CD8-positive, alpha-beta memory T cell (primary cell): ENCODE measurements around the gene HIGD1A. TPM values are rescaled to one million over a fixed set of nuclear protein-coding genes. Genes with fewer than 3 reads are reported as not detected.
A peak's percentile ranks its signal among the peaks of the same experiment; 100 is the strongest.
"Not testable (repeated sequence)": the region's sequence is repeated elsewhere in the genome, so short reads cannot be mapped to it uniquely, and the experiment has no call there.

ENCODE experiments used
- CTCF ChIA-PET: fragments of 350-600 bp; sonication (Branson Sonifier 250); formaldehyde crosslinking; loops from one replicate; lab custom pipeline; 2021; ENCODE audit warnings: antibody characterized with exemption; lab: Charles Lee
- POLR2A ChIA-PET: fragments of 350-600 bp; sonication (Branson Sonifier 250); formaldehyde crosslinking; loops from one replicate; lab custom pipeline; 2021; ENCODE audit warnings: antibody characterized with exemption; lab: Charles Lee
- DNase-seq, 5 donors: peaks; one replicate each; pipeline versions ENCODE4 v3.0.0 to v3.0.0-alpha.2; 2020 to 2022; ENCODE audit warnings: mixed read lengths in 1 of 5
- H3K27ac ChIP-seq: one replicate; pipeline ENCODE4 v1.7.0; 2013; ENCODE audit warnings: low read depth, mild to moderate bottlenecking, low read length, moderate library complexity
- H3K27me3 ChIP-seq: 2 replicates; pipeline ENCODE4 v1.7.0; 2013; ENCODE audit warnings: low read length, mild to moderate bottlenecking; ENCODE audit not compliant: insufficient read depth, poor library complexity, severe bottlenecking
- H3K36me3 ChIP-seq: 2 replicates; pipeline ENCODE4 v1.7.0; 2013; ENCODE audit warnings: mild to moderate bottlenecking, low read length, moderate library complexity; ENCODE audit not compliant: insufficient read depth
- H3K4me1 ChIP-seq: 2 replicates; pipeline ENCODE4 v1.7.0; 2013; ENCODE audit warnings: mild to moderate bottlenecking, low read length, moderate library complexity; ENCODE audit not compliant: insufficient read depth
- H3K4me3 ChIP-seq: 2 replicates; pipeline ENCODE4 v1.7.0; 2013; ENCODE audit warnings: mild to moderate bottlenecking, low read length
- H3K9me3 ChIP-seq: 2 replicates; pipeline ENCODE4 v1.7.0; 2013; ENCODE audit warnings: mild to moderate bottlenecking, low read length
- H3K27ac Mint-ChIP-seq, 8 donors: one replicate each; pipeline ENCODE4 v1.8.0; 2020 to 2021; ENCODE audit warnings: mixed read lengths in 8 of 8, mild to moderate bottlenecking in 6 of 8, inconsistent platforms in 3 of 8, moderate library complexity in 3 of 8
- H3K27me3 Mint-ChIP-seq, 2 donors: one replicate each; pipeline ENCODE4 v1.8.0; 2020 to 2021; ENCODE audit warnings: mixed read lengths in 2 of 2, mild to moderate bottlenecking in 1 of 2, moderate library complexity in 1 of 2
- H3K36me3 Mint-ChIP-seq, 3 donors: one replicate each; pipeline ENCODE4 v1.8.0; 2020 to 2021; ENCODE audit warnings: mixed read lengths in 3 of 3, inconsistent platforms in 1 of 3, mild to moderate bottlenecking in 1 of 3
- H3K4me1 Mint-ChIP-seq, 3 donors: one replicate each; pipeline ENCODE4 v1.8.0; 2020 to 2021; ENCODE audit warnings: mixed read lengths in 3 of 3, inconsistent platforms in 1 of 3, mild to moderate bottlenecking in 1 of 3
- H3K4me3 Mint-ChIP-seq, 7 donors: one replicate each; pipeline ENCODE4 v1.8.0; 2020 to 2021; ENCODE audit warnings: mixed read lengths in 7 of 7, mild to moderate bottlenecking in 6 of 7, moderate library complexity in 4 of 7, inconsistent platforms in 2 of 7
- H3K9me3 Mint-ChIP-seq, 5 donors: one replicate each; pipeline ENCODE4 v1.8.0; 2020 to 2022; ENCODE audit warnings: mixed read lengths in 5 of 5, mild to moderate bottlenecking in 3 of 5, moderate library complexity in 2 of 5, inconsistent platforms in 1 of 5
- polyA plus RNA-seq: library from polyadenylated mRNA; unstranded; fragments of 300-500 nt; fragmentation: Illumina TruSeq; gene quantifications from one replicate; pipeline ENCODE4 v1.2.3, GENCODE V29; 2021
- total RNA-seq, 2 experiments: library from RNA; stranded (reverse); gene quantifications; one replicate each; pipeline ENCODE4 v1.2.3, GENCODE V29; 2021

HIGD1A gene
- total and polyA plus RNA-seq, 3 experiments from 2014 or later, result 89.3 to 101 (median 93.2) TPM

- H3K36me3 Mint-ChIP-seq, result no peaks in the 10 kb centered on the region
- no peak overlapping the region for H3K4me3 Mint-ChIP-seq
- Histone ChIP-seq H3K4me1 (no peaks in the 10 kb centered on the region), H3K27me3 (no peaks in the 10 kb centered on the region), H3K27ac (no peak overlapping the region), H3K36me3 (no peaks in the 10 kb centered on the region), H3K9me3 (no peaks in the 10 kb centered on the region), H3K4me3 (no peak overlapping the region)
- H3K27me3 Mint-ChIP-seq, result peaks cover 4 to 6% of the 10 kb centered on the region in 2 donors
- H3K27ac Mint-ChIP-seq, result no peak overlapping the region
- CTCF ChIA-PET, result no interaction called here
- POLR2A ChIA-PET, result no interaction called here
- H3K9me3 Mint-ChIP-seq, result no peaks in the 10 kb centered on the region
- no peak for DNase-seq
- no peaks in the 10 kb centered on the region for H3K4me1 Mint-ChIP-seq
These were observed 10.0 kb upstream of the HIGD1A start for GRCh38 chr3:42814246-42814645.

- H3K36me3 Mint-ChIP-seq, H3K27ac Mint-ChIP-seq, H3K4me3 ChIP-seq, POLR2A ChIA-PET, H3K4me3 Mint-ChIP-seq, H3K4me1 ChIP-seq, H3K9me3 Mint-ChIP-seq, H3K4me1 Mint-ChIP-seq, H3K27me3 ChIP-seq, H3K9me3 ChIP-seq, H3K36me3 ChIP-seq, CTCF ChIA-PET, H3K27ac ChIP-seq, DNase-seq: not testable (repeated sequence)
- peaks cover 4 to 15% of the 10 kb centered on the region in 2 donors for H3K27me3 Mint-ChIP-seq
These were observed 7.0 kb upstream of the HIGD1A start for GRCh38 chr3:42811118-42811883.

GRCh38 chr3:42810706-42811105 lies 6.4 kb upstream of the HIGD1A start:
- H3K9me3 ChIP-seq, H3K36me3 ChIP-seq, H3K4me3 Mint-ChIP-seq, POLR2A ChIA-PET, H3K9me3 Mint-ChIP-seq, H3K36me3 Mint-ChIP-seq, H3K4me1 ChIP-seq, H3K27ac Mint-ChIP-seq, H3K27me3 ChIP-seq, DNase-seq, H3K27ac ChIP-seq, H3K4me1 Mint-ChIP-seq, H3K4me3 ChIP-seq: not testable (repeated sequence)
- peaks cover 4 to 20% of the 10 kb centered on the region in 2 donors for H3K27me3 Mint-ChIP-seq
- CTCF ChIA-PET, result interaction anchor here (0.7 kb wide), 1 partner anchor 837 kb away, joined by 5 read pairs; no protein-coding TSS in a partner anchor

- DNase-seq, result no peak
- Histone ChIP-seq H3K27me3 (no peaks in the 10 kb centered on the region), H3K36me3 (no peaks in the 10 kb centered on the region), H3K4me3 (no peak within 1 kb of the TSS), H3K4me1 (no peaks in the 10 kb centered on the region), H3K9me3 (no peaks in the 10 kb centered on the region), H3K27ac (no peak within 1 kb of the TSS)
- Mint-ChIP-seq H3K36me3 (peaks cover 0 to 3% (median 0%) of the 10 kb centered on the region in 3 donors), H3K27ac (no peak within 1 kb of the TSS), H3K9me3 (no peaks in the 10 kb centered on the region), H3K4me1 (peaks cover 0 to 8% (median 2%) of the 10 kb centered on the region in 3 donors), H3K27me3 (peaks cover 0 to 23% of the 10 kb centered on the region in 2 donors), H3K4me3 (no peak within 1 kb of the TSS)
- ChIA-PET POLR2A (no interaction called here), CTCF (interaction anchor here (1.4 kb wide), 1 partner anchor 11 kb away, joined by 3 read pairs; no protein-coding TSS in a partner anchor)
These were observed 4.9 kb upstream of the HIGD1A start, which contains the start of gene ACKR2 for GRCh38 chr3:42809202-42809601. Gene ACKR2, plus strand, starts transcription at chr3:42809445. Its CDS starts 55,058 bp downstream, at chr3:42864503.

- H3K36me3 ChIP-seq, result no peaks in the 10 kb centered on the region
- Mint-ChIP-seq H3K27ac (no peak overlapping the region), H3K9me3 (no peaks in the 10 kb centered on the region), H3K4me1 (peaks cover 12 to 21% (median 13%) of the 10 kb centered on the region in 3 donors), H3K4me3 (peak overlapping the region in 1 of 7 donors; percentile 65), H3K36me3 (peaks cover 0 to 10% (median 0%) of the 10 kb centered on the region in 3 donors), H3K27me3 (peaks cover 0 to 23% of the 10 kb centered on the region in 2 donors)
- H3K27ac ChIP-seq, result no peak overlapping the region
- no peak overlapping the region for H3K4me3 ChIP-seq
- H3K9me3 ChIP-seq, result no peaks in the 10 kb centered on the region
- H3K27me3 ChIP-seq, result no peaks in the 10 kb centered on the region
- ChIA-PET CTCF (interaction anchor here (1.5 kb wide), 1 partner anchor 32 kb away, joined by 4 read pairs; no protein-coding TSS in a partner anchor), POLR2A (no interaction called here)
- no peak for DNase-seq
- peaks cover 8% of the 10 kb centered on the region for H3K4me1 ChIP-seq
These were observed 3.6 kb upstream of the HIGD1A start for GRCh38 chr3:42807929-42808328.

GRCh38 chr3:42805141-42805821 lies 991 bp upstream of the HIGD1A start:
- Histone ChIP-seq H3K9me3 (no peaks in the 10 kb centered on the region), H3K27me3 (no peaks in the 10 kb centered on the region), H3K36me3 (no peaks in the 10 kb centered on the region), H3K4me3 (peak overlapping the region; percentile 93), H3K4me1 (peaks cover 32% of the 10 kb centered on the region), H3K27ac (peak overlapping the region; percentile 90)
- ChIA-PET CTCF (no interaction called here), POLR2A (interaction anchor here (1.1 kb wide), 1 partner anchor 11 kb away, joined by 4 read pairs; no protein-coding TSS in a partner anchor)
- Mint-ChIP-seq H3K36me3 (peaks cover 0 to 10% (median 3%) of the 10 kb centered on the region in 3 donors), H3K27ac (peak overlapping the region in 7 of 8 donors; percentile 36 to 98 (median 92)), H3K9me3 (no peaks in the 10 kb centered on the region), H3K4me1 (peaks cover 30 to 44% (median 34%) of the 10 kb centered on the region in 3 donors), H3K27me3 (peaks cover 0 to 19% of the 10 kb centered on the region in 2 donors), H3K4me3 (peak overlapping the region; percentile 92 to 98 (median 96))
- peak in 1 of 5 donors; percentile 53 for DNase-seq

GRCh38 chr3:42804831-42805132 lies 492 bp upstream of the HIGD1A start:
- H3K36me3 Mint-ChIP-seq, result peaks cover 0 to 10% (median 4%) of the 10 kb centered on the region in 3 donors
- Histone ChIP-seq H3K4me3 (peak overlapping the region; percentile 93), H3K36me3 (no peaks in the 10 kb centered on the region), H3K27ac (peak overlapping the region; percentile 90), H3K9me3 (no peaks in the 10 kb centered on the region), H3K4me1 (peaks cover 36% of the 10 kb centered on the region), H3K27me3 (no peaks in the 10 kb centered on the region)
- peak overlapping the region in 7 of 8 donors; percentile 86 to 98 (median 95) for H3K27ac Mint-ChIP-seq
- CTCF ChIA-PET, result interaction anchor here (1.7 kb wide), 1 partner anchor 26 kb away, joined by 4 read pairs; no protein-coding TSS in a partner anchor
- no peaks in the 10 kb centered on the region for H3K9me3 Mint-ChIP-seq
- POLR2A ChIA-PET, result interaction anchor here (1.1 kb wide), 1 partner anchor 11 kb away, joined by 4 read pairs; no protein-coding TSS in a partner anchor
- peaks cover 32 to 48% (median 37%) of the 10 kb centered on the region in 3 donors for H3K4me1 Mint-ChIP-seq
- no peak for DNase-seq
- peaks cover 0 to 19% of the 10 kb centered on the region in 2 donors for H3K27me3 Mint-ChIP-seq
- peak overlapping the region; percentile 92 to 98 (median 96) for H3K4me3 Mint-ChIP-seq
